ENCODE data around the gene TTC22. TPM values are rescaled to one million over a fixed set of nuclear protein-coding genes. Genes with fewer than 3 reads are reported as not detected.

TTC22 gene
- total RNA-seq, 1 experiment from 2014 or later = 0.59 TPM

- H3K23ac ChIP-seq (ENCODE audit: insufficient read length, low read depth, low read length) = no peak overlapping the region
- no peak overlapping the region for H4K5ac ChIP-seq (ENCODE audit: insufficient read length, low read depth, low read length)
- H3K27me3 Mint-ChIP-seq (ENCODE audit: low read depth) = peaks cover 28% of the 10 kb centered on the region
- H3K18ac ChIP-seq (ENCODE audit: insufficient read length, low read depth, low read length) = no peak overlapping the region
- H3K9ac ChIP-seq (ENCODE audit: extremely low read depth, insufficient read length, low read length) = no peak overlapping the region
- H3K79me1 ChIP-seq (ENCODE audit: insufficient read depth, low read depth, low read length, poor library complexity, severe bottlenecking) = no peaks in the 10 kb centered on the region
- no peaks in the 10 kb centered on the region for H4K20me1 ChIP-seq (ENCODE audit: control insufficient read depth, insufficient read depth, insufficient read length)
- peaks cover 3% of the 10 kb centered on the region; the same call in 1 of the 2 replicates for H3K4me1 ChIP-seq (ENCODE audit: insufficient read depth, low read length)
- peaks cover 9 to 15% of the 10 kb centered on the region in 2 experiments for H3K9me3 Mint-ChIP-seq
- H3K36me3 Mint-ChIP-seq (ENCODE audit: insufficient read depth in 1 of 3, low read depth in 3 of 3) = 0 out of 7 replicates have a peak, but pooled peaks cover 0 to 8% (median 0%) of the 10 kb centered on the region in 3 experiments
- no peak overlapping the region for H4K8ac ChIP-seq (replicated peaks; ENCODE audit: insufficient read length, low read depth, low read length)
- H3K56ac ChIP-seq (ENCODE audit: insufficient read length, low read depth, low read length) = no peak overlapping the region
- H3K23me2 ChIP-seq (ENCODE audit: insufficient read length, low read depth, low read length, poor library complexity, severe bottlenecking) = no peaks in the 10 kb centered on the region
- TF ChIP-seq CTCF (conservative IDR thresholded peaks at IDR 0.05) = no peak
- no peak overlapping the region for H3T11ph ChIP-seq (ENCODE audit: low read length)
- no peak for DNase-seq
- H3K14ac ChIP-seq (ENCODE audit: insufficient read depth, low read length) = no peak overlapping the region
- no peak overlapping the region for H2BK120ac ChIP-seq (ENCODE audit: low read depth, low read length, poor library complexity, severe bottlenecking)
- H2AFZ ChIP-seq (ENCODE audit: low read length) = no peak overlapping the region
- H4K91ac ChIP-seq (ENCODE audit: insufficient read length, low read depth, low read length) = no peak overlapping the region
- H3K4me3 Mint-ChIP-seq = no peak overlapping the region
- H3K4me2 ChIP-seq (ENCODE audit: insufficient read depth, insufficient read length, low read length) = no peak overlapping the region
- H2BK20ac ChIP-seq (ENCODE audit: low read depth, low read length, poor library complexity, severe bottlenecking) = no peak overlapping the region
- H3K27me3 ChIP-seq (ENCODE audit: insufficient read depth, low read length) = no peaks in the 10 kb centered on the region
- no peaks in the 10 kb centered on the region for H3K79me2 ChIP-seq (ENCODE audit: insufficient read depth, low read length)
- peaks cover 16 to 27% of the 10 kb centered on the region in 2 experiments for H3K4me1 Mint-ChIP-seq
- H3K9me3 ChIP-seq (ENCODE audit: control insufficient read depth, low read depth, low read length) = no peaks in the 10 kb centered on the region
- H2BK15ac ChIP-seq (ENCODE audit: low read depth, low read length) = no peak overlapping the region
- H2AK5ac ChIP-seq (ENCODE audit: insufficient read length, low read length) = no peak overlapping the region
- no peak overlapping the region for H2BK12ac ChIP-seq (ENCODE audit: insufficient read length, low read depth, low read length)
- H3K27ac ChIP-seq (ENCODE audit: insufficient read length, low read depth, low read length) = no peak overlapping the region
- no peak overlapping the region for H3K4ac ChIP-seq (ENCODE audit: low read depth, low read length)
- no peak overlapping the region for H3K27ac Mint-ChIP-seq
- no peak overlapping the region for H2BK5ac ChIP-seq (ENCODE audit: insufficient read length, low read length)
These were observed 18.6 kb upstream of the TTC22 start for GRCh38 chr1:54819733-54820132.
